Measurements from ENCODE around the gene CCDC170.
"Not testable (repeated sequence)": the region's sequence is repeated elsewhere in the genome, so short reads cannot be mapped to it uniquely, and the experiment has no call there.

Gene CCDC170

GRCh38 chr6:151544453-151544852 is 50.6 kb downstream of the CCDC170 start:
- in situ Hi-C loops (cut with HindIII; ENCODE audit: low sequenced_read_pairs), result no loop called here

GRCh38 chr6:151544884-151545283 is 51.1 kb downstream of the CCDC170 start:
- in situ Hi-C loops (cut with HindIII; ENCODE audit: low sequenced_read_pairs), result not testable (repeated sequence)

- in situ Hi-C loops (cut with HindIII; ENCODE audit: low sequenced_read_pairs), result no loop called here
These were observed 53.3 kb downstream of the CCDC170 start for GRCh38 chr6:151546941-151547659.

DNA sequence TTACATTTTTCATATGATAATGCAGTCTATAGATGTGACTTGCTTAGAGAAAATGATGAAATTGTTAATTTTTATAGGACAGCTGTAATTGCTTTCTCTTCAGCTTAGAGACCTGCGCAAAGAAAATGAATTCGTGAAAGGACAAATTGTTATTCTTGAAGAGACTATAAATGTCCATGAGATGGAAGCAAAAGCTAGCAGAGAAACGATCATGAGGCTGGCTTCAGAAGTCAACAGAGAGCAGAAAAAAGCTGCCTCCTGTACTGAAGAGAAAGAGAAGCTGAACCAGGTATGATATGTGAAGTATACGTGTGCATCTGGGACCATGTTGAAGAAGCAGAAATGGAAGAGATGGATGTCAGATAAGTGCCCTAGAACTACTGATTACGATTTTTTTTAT is 54.4 kb downstream of the CCDC170 start:
- in situ Hi-C loops (cut with HindIII; ENCODE audit: low sequenced_read_pairs), result no loop called here

GRCh38 chr6:151549790-151550189 is 56.0 kb downstream of the CCDC170 start:
- in situ Hi-C loops (cut with HindIII; ENCODE audit: low sequenced_read_pairs), result no loop called here

GRCh38 chr6:151550618-151551017 is 56.8 kb downstream of the CCDC170 start:
- in situ Hi-C loops (cut with HindIII; ENCODE audit: low sequenced_read_pairs), result no loop called here

DNA sequence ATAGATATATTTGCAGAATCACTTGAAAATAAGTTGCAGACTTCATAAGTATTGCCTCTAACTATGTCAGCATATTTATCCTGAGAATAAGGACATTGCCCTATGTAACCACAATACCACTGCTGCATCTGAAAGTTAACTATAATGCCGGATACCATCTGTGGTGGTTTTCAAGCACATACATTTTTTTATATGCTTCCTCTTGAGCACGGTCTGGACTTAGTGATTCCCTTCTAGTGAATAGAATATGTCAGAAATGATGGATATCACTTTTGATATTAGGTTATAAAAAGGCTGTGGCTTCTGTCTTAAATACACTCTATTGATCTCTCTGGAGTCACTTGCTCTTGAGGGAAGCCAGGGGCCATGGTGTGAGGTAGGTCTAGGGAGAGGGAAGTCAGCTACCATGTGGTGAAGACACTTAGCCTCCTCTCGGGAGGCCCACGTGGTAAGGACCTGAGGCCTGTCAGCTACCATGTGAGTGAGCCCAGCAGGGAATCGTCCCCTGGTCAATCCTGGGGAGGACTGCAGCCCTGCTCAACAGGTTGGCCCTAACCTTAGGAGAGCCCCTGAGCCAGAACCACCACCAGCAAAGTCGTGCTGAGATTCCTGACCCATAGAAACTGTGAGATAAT is 57.5 kb downstream of the CCDC170 start:
- in situ Hi-C loops (cut with HindIII; ENCODE audit: low sequenced_read_pairs), result no loop called here

DNA sequence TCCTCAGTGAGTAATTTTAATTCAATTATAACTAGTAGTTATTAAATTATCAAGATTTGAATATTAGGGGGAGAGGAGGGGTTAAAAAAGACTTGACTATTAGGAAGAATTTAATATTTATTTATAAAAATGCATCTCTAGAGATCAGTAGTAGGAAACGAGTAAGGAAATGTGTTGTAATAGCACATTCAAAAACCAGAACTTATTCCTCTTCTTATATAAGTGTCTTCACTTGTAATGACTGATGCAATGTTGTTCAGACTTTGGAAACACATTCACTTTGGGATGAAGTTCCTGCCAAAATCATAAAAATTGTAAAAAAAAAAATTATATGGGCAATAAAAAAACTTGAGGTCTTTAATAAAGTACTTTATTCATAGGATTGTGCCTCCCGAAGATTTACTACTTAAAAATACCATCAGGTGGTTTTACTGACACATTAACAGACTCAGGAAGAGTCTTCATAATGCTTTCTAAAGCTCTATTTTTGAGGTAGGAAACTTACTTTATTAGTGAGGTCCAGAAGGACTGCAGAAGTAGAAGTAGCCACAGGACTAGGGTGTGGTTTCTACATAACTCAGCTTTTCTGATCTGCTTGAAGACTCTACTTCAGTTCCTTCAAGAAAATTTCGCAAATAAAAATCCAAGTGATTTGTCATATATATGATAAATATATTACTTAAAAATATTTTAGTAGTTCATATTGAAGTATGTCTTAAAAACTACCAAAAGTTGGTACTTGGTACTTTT is 59.8 kb downstream of the CCDC170 start:
- in situ Hi-C loops (cut with HindIII; ENCODE audit: low sequenced_read_pairs), result no loop called here

DNA sequence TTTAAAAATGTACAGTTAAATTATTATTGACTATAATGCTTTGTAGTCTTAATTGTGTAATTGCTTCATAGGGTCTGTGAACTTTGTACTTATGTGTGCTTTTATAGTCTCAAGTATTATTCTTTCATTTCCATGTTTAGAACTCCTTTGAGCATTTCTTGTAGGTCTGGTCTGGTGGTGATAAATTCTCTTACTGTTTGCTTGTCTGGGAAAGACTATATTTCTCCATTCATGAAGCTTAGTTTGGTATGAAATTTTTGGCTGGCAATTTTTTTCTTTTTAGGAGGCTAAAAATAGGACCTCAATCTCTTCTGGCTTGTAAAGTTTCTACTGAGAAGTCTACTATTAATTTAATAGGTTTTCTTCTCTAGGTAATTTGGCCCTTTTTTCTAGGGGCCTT is 67.4 kb downstream of the CCDC170 start:
- in situ Hi-C loops (cut with HindIII; ENCODE audit: low sequenced_read_pairs), result no loop called here

- in situ Hi-C loops (cut with HindIII; ENCODE audit: low sequenced_read_pairs), result no loop called here
These were observed 70.8 kb downstream of the CCDC170 start for GRCh38 chr6:151564654-151565053.

DNA sequence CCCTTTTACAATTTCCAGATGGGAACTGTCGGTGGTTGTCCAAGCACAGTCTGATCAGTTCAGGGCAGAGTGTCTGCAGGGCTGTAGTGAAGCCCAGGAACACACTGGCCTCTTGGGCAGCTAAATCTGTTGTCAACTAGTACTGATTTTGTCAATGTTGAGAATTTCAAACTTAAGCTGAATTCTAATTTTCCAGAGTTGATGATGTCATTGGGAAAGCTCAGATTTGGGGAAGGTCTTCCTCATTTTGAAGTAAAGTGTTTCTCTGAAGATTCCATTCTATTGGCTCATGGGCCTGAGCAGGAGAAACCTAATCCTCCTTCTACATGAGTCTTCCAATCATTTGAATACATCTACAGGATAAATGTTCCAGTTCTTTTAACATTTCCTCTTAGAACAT is 72.1 kb downstream of the CCDC170 start:
- in situ Hi-C loops (cut with HindIII; ENCODE audit: low sequenced_read_pairs), result no loop called here

DNA sequence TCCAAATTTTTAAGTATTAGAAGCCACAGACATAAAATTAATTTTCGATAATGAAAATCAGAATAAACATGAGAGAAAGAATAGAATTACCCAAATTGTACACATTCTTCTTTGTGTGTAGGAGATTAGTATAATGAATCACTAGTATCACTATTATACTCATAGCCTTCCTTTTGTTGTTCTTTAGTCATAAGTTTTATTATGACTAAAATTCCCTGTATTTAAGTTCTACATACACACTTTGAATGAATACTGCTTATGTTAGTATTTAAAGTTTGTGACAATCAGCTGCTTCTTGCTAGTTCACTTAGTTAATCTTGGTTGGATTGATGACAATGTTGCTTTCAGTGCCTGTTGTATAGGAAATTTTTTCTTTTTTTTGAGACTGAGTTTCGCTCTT is 72.7 kb downstream of the CCDC170 start:
- in situ Hi-C loops (cut with HindIII; ENCODE audit: low sequenced_read_pairs), result no loop called here

GRCh38 chr6:151576633-151577032 is 82.8 kb downstream of the CCDC170 start:
- in situ Hi-C loops (cut with HindIII; ENCODE audit: low sequenced_read_pairs), result no loop called here

DNA sequence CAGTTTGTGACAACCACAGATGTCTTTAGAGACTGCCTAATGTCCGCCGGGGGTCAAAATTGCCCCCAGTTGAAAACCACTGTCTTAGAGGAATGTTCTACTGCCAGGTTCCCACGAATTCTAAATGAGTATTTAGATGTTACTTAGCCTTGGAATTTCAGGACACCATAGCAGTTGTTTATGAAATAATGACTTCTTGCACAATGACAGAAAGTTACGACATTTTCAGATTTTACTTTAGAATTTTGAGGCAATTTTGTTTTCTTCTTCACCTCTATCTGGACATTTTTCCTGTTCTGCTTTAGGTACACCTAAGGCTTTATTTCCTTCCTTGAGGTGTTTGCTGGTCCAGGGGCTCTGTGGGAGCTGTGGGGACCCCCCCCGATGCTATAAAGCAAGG is 83.4 kb downstream of the CCDC170 start:
- in situ Hi-C loops (cut with HindIII; ENCODE audit: low sequenced_read_pairs), result no loop called here

DNA sequence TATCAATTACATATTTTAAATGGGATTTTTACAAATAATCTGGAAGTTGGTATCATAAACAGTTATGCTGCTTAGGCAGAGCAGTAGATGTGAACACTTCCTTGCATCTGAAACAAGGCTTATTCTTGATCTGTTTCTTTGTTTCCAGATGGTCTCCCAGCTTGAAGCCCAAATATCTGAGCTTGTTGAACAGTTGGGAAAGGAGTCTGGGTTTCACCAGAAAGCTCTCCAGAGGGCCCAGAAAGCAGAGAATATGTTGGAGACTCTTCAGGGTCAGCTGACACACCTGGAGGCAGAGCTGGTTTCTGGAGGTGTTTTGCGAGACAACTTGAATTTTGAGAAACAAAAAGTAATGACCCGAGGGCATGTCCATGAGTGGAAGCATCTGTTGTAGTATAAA is 91.9 kb downstream of the CCDC170 start:
- in situ Hi-C loops (cut with HindIII; ENCODE audit: low sequenced_read_pairs), result no loop called here

GRCh38 chr6:151589667-151590066 is 95.8 kb downstream of the CCDC170 start:
- in situ Hi-C loops (cut with HindIII; ENCODE audit: low sequenced_read_pairs), result no loop called here

GRCh38 chr6:151590742-151591141 is 96.9 kb downstream of the CCDC170 start:
- in situ Hi-C loops (cut with HindIII; ENCODE audit: low sequenced_read_pairs), result no loop called here

DNA sequence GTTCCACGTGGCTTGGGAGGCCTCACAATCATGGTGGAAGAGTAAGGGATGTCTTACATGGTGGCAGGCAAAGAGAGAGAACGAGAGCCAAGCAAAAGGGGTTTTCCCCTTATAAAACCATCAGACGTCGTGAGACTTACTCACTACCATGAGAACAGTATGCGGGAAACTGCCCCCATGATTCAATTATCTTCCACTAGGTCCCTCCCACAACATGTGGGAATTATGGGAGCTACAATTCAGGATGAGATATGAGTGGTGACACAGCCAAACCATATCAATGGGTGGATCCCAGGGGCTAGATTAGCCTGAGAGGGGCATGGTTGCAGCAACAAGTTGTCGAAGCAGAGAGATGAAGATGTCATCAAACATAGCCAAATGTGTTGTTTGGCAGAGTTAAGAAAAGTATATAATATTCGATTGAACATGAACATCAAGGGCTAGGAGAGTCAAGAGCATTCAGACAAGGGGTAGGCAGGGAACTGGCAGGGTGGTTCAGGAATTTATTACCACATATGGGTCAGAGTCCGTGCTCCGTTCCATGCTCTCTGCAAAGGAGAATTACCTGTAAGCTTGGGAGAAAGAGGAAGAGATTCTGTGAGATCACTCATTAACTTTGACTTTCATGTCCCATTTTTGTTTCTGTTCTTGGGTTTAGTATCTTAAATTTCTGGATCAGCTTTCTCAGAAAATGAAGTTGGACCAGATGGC is 98.8 kb downstream of the CCDC170 start:
- in situ Hi-C loops (cut with HindIII; ENCODE audit: low sequenced_read_pairs), result no loop called here

GRCh38 chr6:151609146-151609902 is 115.5 kb downstream of the CCDC170 start:
- in situ Hi-C loops (cut with HindIII; ENCODE audit: low sequenced_read_pairs), result no loop called here

GRCh38 chr6:151610326-151610725 is 116.5 kb downstream of the CCDC170 start:
- in situ Hi-C loops (cut with HindIII; ENCODE audit: low sequenced_read_pairs), result no loop called here

DNA sequence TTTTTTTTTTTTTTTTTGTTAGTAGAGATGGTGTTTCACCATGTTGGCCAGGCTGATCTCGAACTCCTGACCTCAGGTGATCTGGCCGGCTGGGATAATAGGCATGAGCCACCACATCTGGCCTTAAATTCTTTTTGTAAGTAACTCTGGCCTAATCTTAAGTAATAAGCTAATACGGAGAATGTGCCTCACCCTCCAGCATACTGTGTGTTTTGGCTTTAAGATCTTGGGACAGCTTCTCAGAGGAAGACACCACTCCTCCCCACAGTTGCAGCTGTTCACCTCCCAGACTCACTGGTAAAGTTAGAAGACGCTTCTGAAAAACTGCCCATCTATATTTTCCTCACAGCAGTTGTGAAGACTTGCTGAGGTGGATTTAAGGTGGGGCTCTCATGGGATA is 120.8 kb downstream of the CCDC170 start:
- in situ Hi-C loops (cut with HindIII; ENCODE audit: low sequenced_read_pairs), result no loop called here

Measured in DLD1 (cell line).